ENCODE results near the gene SIGLEC12. TPM values are rescaled to one million over a fixed set of nuclear protein-coding genes. Genes with fewer than 3 reads are reported as not detected.

SIGLEC12 gene
- total RNA-seq, 1 experiment from 2014 or later: not detected

DNA sequence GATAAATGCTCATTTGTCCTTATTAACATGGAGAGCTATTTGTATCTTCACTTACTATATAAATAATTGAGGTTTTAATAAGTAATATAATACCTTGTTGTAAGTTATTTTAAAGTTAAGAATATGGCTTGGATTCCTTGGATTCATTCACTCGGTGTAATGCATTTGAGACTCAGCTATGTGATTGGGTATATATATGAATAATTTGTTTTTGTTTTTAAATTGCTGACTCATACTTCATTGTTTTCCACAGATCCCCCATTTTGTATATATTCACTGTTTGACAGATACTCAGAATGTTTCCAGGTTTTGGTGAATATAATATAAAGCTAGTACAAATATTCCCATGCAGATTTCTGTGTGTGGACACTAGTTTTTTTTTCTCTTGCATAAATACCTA is 30.1 kb downstream of the SIGLEC12 start:
- no peaks in the 10 kb centered on the region for H3K36me3 ChIP-seq (ENCODE audit: insufficient read depth, low read length, poor library complexity, severe bottlenecking)
- POLR2A ChIA-PET (ENCODE audit: low non-redundant PET): no interaction called here
- no peaks in the 10 kb centered on the region for H3K9me3 ChIP-seq (ENCODE audit: low read depth, low read length, poor library complexity, severe bottlenecking)
- H3K27me3 ChIP-seq (replicated peaks; ENCODE audit: insufficient read depth, low read depth, low read length, poor library complexity): peaks cover 66% of the 10 kb centered on the region
- no peaks in the 10 kb centered on the region for H3K4me1 ChIP-seq (ENCODE audit: insufficient read depth, low read length, poor library complexity, severe bottlenecking)
- DNase-seq (ENCODE audit: low spot score): no peak
- intact Hi-C loops (cut with micrococcal nuclease; ENCODE audit: unreplicated experiment): loop anchor here (5.0 to 10.0 kb wide), 2 partner anchors 306 to 333 kb away; no protein-coding TSS in a partner anchor
- CTCF ChIA-PET: interaction anchor here (0.7 to 1.1 kb wide), 2 partner anchors 80 to 185 kb away, joined by 3 to 5 read pairs; no protein-coding TSS in a partner anchor
- no peak for TF ChIP-seq EZH2 (IDR thresholded peaks at IDR 0.05; ENCODE audit: borderline replicate concordance, low read depth, low read length, poor library complexity, severe bottlenecking)
- TF ChIP-seq, protein P1, sequence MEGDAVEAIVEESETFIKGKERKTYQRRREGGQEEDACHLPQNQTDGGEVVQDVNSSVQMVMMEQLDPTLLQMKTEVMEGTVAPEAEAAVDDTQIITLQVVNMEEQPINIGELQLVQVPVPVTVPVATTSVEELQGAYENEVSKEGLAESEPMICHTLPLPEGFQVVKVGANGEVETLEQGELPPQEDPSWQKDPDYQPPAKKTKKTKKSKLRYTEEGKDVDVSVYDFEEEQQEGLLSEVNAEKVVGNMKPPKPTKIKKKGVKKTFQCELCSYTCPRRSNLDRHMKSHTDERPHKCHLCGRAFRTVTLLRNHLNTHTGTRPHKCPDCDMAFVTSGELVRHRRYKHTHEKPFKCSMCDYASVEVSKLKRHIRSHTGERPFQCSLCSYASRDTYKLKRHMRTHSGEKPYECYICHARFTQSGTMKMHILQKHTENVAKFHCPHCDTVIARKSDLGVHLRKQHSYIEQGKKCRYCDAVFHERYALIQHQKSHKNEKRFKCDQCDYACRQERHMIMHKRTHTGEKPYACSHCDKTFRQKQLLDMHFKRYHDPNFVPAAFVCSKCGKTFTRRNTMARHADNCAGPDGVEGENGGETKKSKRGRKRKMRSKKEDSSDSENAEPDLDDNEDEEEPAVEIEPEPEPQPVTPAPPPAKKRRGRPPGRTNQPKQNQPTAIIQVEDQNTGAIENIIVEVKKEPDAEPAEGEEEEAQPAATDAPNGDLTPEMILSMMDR (conservative IDR thresholded peaks at IDR 0.05; ENCODE audit: low read depth, low read length): no peak
- no TSS peak for BruUV-seq (replicated peaks)
- no peak overlapping the region for H3K4me3 ChIP-seq (ENCODE audit: low read depth, low read length, poor library complexity, severe bottlenecking)
- no peak overlapping the region for H3K27ac ChIP-seq (ENCODE audit: low read depth, low read length, poor library complexity, severe bottlenecking)

DNA sequence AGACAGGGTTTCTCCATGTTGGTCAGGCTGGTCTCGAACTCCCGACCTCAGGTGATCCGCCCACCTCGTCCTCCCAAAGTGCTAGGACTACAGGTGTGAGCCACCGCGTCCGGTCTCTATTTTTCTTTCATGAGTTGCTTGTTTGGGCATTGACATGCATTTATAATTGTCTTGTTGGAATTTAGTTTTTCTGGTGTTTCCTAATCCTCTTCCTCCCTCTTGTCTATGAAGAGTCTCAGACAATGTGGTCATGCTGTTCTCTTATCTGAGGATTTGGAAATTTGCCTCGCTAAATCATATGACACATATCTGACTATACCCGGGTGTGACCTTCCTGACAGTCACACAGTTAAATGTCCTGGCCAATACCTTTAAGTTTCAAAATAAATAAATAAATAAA is 30.6 kb downstream of the SIGLEC12 start:
- no peak for DNase-seq (ENCODE audit: low spot score)
- intact Hi-C loops (cut with micrococcal nuclease; ENCODE audit: unreplicated experiment): loop anchor here (5.0 to 10.0 kb wide), 2 partner anchors 306 to 334 kb away; no protein-coding TSS in a partner anchor
- no peak overlapping the region for H3K4me3 ChIP-seq (ENCODE audit: low read depth, low read length, poor library complexity, severe bottlenecking)
- H3K27ac ChIP-seq (ENCODE audit: low read depth, low read length, poor library complexity, severe bottlenecking): no peak overlapping the region
- H3K9me3 ChIP-seq (ENCODE audit: low read depth, low read length, poor library complexity, severe bottlenecking): no peaks in the 10 kb centered on the region
- POLR2A ChIA-PET (ENCODE audit: low non-redundant PET): no interaction called here
- TF ChIP-seq, protein P1 (conservative IDR thresholded peaks at IDR 0.05; ENCODE audit: low read depth, low read length): no peak
- TF ChIP-seq EZH2 (IDR thresholded peaks at IDR 0.05; ENCODE audit: borderline replicate concordance, low read depth, low read length, poor library complexity, severe bottlenecking): no peak
- BruUV-seq (replicated peaks): no TSS peak
- H3K4me1 ChIP-seq (ENCODE audit: insufficient read depth, low read length, poor library complexity, severe bottlenecking): no peaks in the 10 kb centered on the region
- H3K36me3 ChIP-seq (ENCODE audit: insufficient read depth, low read length, poor library complexity, severe bottlenecking): no peaks in the 10 kb centered on the region
- peaks cover 70% of the 10 kb centered on the region for H3K27me3 ChIP-seq (replicated peaks; ENCODE audit: insufficient read depth, low read depth, low read length, poor library complexity)
- CTCF ChIA-PET: interaction anchor here (1.1 kb wide), 1 partner anchor 186 kb away, joined by 5 read pairs; no protein-coding TSS in a partner anchor

DNA sequence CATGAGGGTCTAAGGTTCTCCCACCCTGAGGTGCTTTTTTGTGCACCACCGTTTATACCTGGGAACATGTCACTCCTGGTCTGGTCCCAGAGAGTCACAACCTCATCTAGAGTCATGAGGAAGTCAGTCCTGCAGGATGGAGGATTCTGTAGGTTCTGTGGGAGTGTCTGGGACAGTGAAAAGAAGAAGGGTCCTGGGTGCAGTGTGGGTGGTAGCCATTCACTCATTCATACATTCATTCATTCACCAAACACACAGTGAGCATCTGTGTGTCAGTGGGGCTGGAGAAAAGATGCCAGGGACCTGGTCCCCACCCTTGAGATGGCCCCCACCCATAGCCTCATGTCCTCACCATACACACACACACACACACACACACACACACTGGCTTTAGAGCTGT is 32.0 kb downstream of the SIGLEC12 start:
- no peak overlapping the region for H3K27ac ChIP-seq (ENCODE audit: low read depth, low read length, poor library complexity, severe bottlenecking)
- H3K4me1 ChIP-seq (ENCODE audit: insufficient read depth, low read length, poor library complexity, severe bottlenecking): no peaks in the 10 kb centered on the region
- H3K9me3 ChIP-seq (ENCODE audit: low read depth, low read length, poor library complexity, severe bottlenecking): no peaks in the 10 kb centered on the region
- peaks cover 71% of the 10 kb centered on the region for H3K27me3 ChIP-seq (replicated peaks; ENCODE audit: insufficient read depth, low read depth, low read length, poor library complexity)
- H3K36me3 ChIP-seq (ENCODE audit: insufficient read depth, low read length, poor library complexity, severe bottlenecking): no peaks in the 10 kb centered on the region
- H3K4me3 ChIP-seq (ENCODE audit: low read depth, low read length, poor library complexity, severe bottlenecking): no peak overlapping the region
- no peak for DNase-seq (ENCODE audit: low spot score)
- intact Hi-C loops (cut with micrococcal nuclease; ENCODE audit: unreplicated experiment): loop anchor here (5.0 to 10.0 kb wide), 2 partner anchors 308 to 335 kb away; no protein-coding TSS in a partner anchor
- no TSS peak for BruUV-seq (replicated peaks)
- ChIA-PET POLR2A (ENCODE audit: low non-redundant PET) (no interaction called here), CTCF (no interaction called here)
- TF ChIP-seq, protein P1 (conservative IDR thresholded peaks at IDR 0.05; ENCODE audit: low read depth, low read length): no peak
- TF ChIP-seq EZH2 (IDR thresholded peaks at IDR 0.05; ENCODE audit: borderline replicate concordance, low read depth, low read length, poor library complexity, severe bottlenecking): no peak
